GM12878 (cell line): ENCODE measurements around the gene CCP110. TPM values are rescaled to one million over a fixed set of nuclear protein-coding genes. Genes with fewer than 3 reads are reported as not detected.

Experiments used
- ATAC-seq: fragments of 200-7000 bp; cut with Tn5 transposase; 3 replicates; pipeline ENCODE4 v1.9.1; 2020; ENCODE audit warnings: mild to moderate bottlenecking, moderate library complexity
- BruUV-seq: library from RNA; stranded (reverse); fragments of 400-500 nt; replicated peaks from 2 replicates; lab custom pipeline; 2021; lab: Mats Ljungman, UMichigan
- CTCF ChIA-PET: fragments of 300-600 bp; sonication (Branson Sonifier 250); formaldehyde crosslinking; extraction: SDS; loops from one replicate; lab custom pipeline; 2021; ENCODE audit warnings: inconsistent platforms; lab: Yijun Ruan, JAX
- POLR2A ChIA-PET: fragments of 350-600 bp; formaldehyde crosslinking; extraction: SDS; loops from one replicate; lab custom pipeline; 2021; ENCODE audit warnings: inconsistent platforms; lab: Charles Lee
- RAD21 ChIA-PET: fragments of 300-600 bp; sonication (Branson Sonifier 250); formaldehyde crosslinking; loops from one replicate; lab custom pipeline; 2023; ENCODE audit warnings: antibody characterized with exemption; ENCODE audit not compliant: unreplicated experiment; lab: Charles Lee
- SMC1A ChIA-PET: fragments of 300-600 bp; sonication (Branson Sonifier 250); formaldehyde crosslinking; loops from one replicate; lab custom pipeline; 2023; ENCODE audit not compliant: unreplicated experiment, uncharacterized antibody; lab: Charles Lee
- DNase-seq: peaks from one replicate; pipeline ENCODE4 v3.0.0-alpha.2; 2011; ENCODE audit warnings: low read depth, low spot score
- FAIRE-seq: peaks from 3 replicates; lab custom pipeline; 2011; peaks lifted over from hg19 to GRCh38; lab: Jason Lieb, UNC
- H2AFZ ChIP-seq: 2 replicates; pipeline ENCODE4 v1.6.0; 2011; ENCODE audit warnings: low read depth, low read length, control low read depth; ENCODE audit not compliant: control insufficient read depth
- H3K27ac ChIP-seq: 2 replicates; pipeline ENCODE4 v1.5.1; 2011; ENCODE audit warnings: control low read depth; ENCODE audit not compliant: control insufficient read depth, insufficient read depth
- H3K27me3 ChIP-seq, 2 experiments: replicated peaks in 1 of 2; 2 replicates each; pipeline versions ENCODE4 v1.6.0 to v1.6.1; 2011; ENCODE audit warnings: low read length in 1 of 2; ENCODE audit not compliant: control insufficient read depth in 2 of 2, insufficient read depth in 2 of 2
- H3K36me3 ChIP-seq, 2 experiments: 2 replicates each; pipeline ENCODE4 v1.5.1; 2011; ENCODE audit warnings: low read length in 1 of 2; ENCODE audit not compliant: control insufficient read depth in 2 of 2, insufficient read depth in 2 of 2
- H3K4me1 ChIP-seq: 2 replicates; pipeline ENCODE4 v1.6.1; 2011; ENCODE audit warnings: mild to moderate bottlenecking, low read length, moderate library complexity, mixed read lengths; ENCODE audit not compliant: control insufficient read depth, insufficient read depth
- H3K4me2 ChIP-seq: 2 replicates; pipeline ENCODE4 v1.6.0; 2011; ENCODE audit warnings: control low read depth; ENCODE audit not compliant: control insufficient read depth, insufficient read depth
- H3K4me3 ChIP-seq: fragments of 200-600 bp; sonication (generic); 2 replicates; pipeline ENCODE4 v1.5.1; 2016
- H3K79me2 ChIP-seq: 2 replicates; pipeline ENCODE4 v1.6.0; 2011; ENCODE audit warnings: low read length; ENCODE audit not compliant: control insufficient read depth, insufficient read depth
- H3K9ac ChIP-seq: 2 replicates; pipeline ENCODE4 v1.8.0; 2011; ENCODE audit warnings: low read length, control low read depth, mixed read lengths; ENCODE audit not compliant: control insufficient read depth, insufficient read depth
- H3K9me3 ChIP-seq: replicated peaks from 3 replicates; pipeline ENCODE4 v1.5.1; 2011; ENCODE audit warnings: mild to moderate bottlenecking, low read length; ENCODE audit not compliant: control insufficient read depth, insufficient read depth
- H4K20me1 ChIP-seq: 2 replicates; pipeline ENCODE4 v1.6.0; 2011; ENCODE audit not compliant: control insufficient read depth, insufficient read depth
- ATF2 ChIP-seq: IDR thresholded peaks from 2 replicates; pipeline ENCODE4 v1.6.1; 2012; ENCODE audit warnings: low read length, inconsistent platforms
- BACH1 ChIP-seq: fragments of 450-650 bp; IDR thresholded peaks from 2 replicates; pipeline ENCODE4 v1.6.1; 2017; ENCODE audit warnings: mild to moderate bottlenecking, borderline replicate concordance
- CBX3 ChIP-seq: fragments of 200-600 bp; sonication (generic); IDR thresholded peaks from 2 replicates; pipeline ENCODE4 v1.6.1; 2016; ENCODE audit warnings: low read depth, borderline replicate concordance
- FOS ChIP-seq: IDR thresholded peaks from 3 replicates; pipeline ENCODE4 v1.6.1; 2011; ENCODE audit warnings: borderline replicate concordance; ENCODE audit not compliant: insufficient read length; ENCODE audit errors: extremely low read depth
- IKZF2 ChIP-seq, 2 experiments: fragments of 450-650 bp; IDR thresholded peaks; 2 replicates each; pipeline ENCODE4 v1.6.1; 2017; ENCODE audit warnings: mild to moderate bottlenecking in 2 of 2, moderate library complexity in 2 of 2
- NR2C2 ChIP-seq: IDR thresholded peaks from 2 replicates; pipeline ENCODE4 v1.6.1; 2011; ENCODE audit warnings: borderline replicate concordance, low read depth; ENCODE audit not compliant: control insufficient read depth, insufficient read length
- RAD51 ChIP-seq: fragments of 450-650 bp; IDR thresholded peaks from 2 replicates; pipeline ENCODE4 v1.6.1; 2016; ENCODE audit warnings: moderate library complexity, mild to moderate bottlenecking, inconsistent platforms
- RELA ChIP-seq: fragments of 450-650 bp; IDR thresholded peaks from 2 replicates; pipeline ENCODE4 v1.8.0; 2014; ENCODE audit warnings: borderline replicate concordance; ENCODE audit not compliant: partially characterized antibody
- SP1 ChIP-seq: IDR thresholded peaks from one replicate; pipeline ENCODE4 v1.6.1; 2011; ENCODE audit warnings: low read depth, low read length
- ZNF24 ChIP-seq: fragments of 450-650 bp; IDR thresholded peaks from 2 replicates; pipeline ENCODE4 v1.6.1; 2017; ENCODE audit warnings: antibody characterized with exemption, mild to moderate bottlenecking
- ZNF274 ChIP-seq: IDR thresholded peaks from one replicate; pipeline ENCODE4 v1.8.0; 2011; ENCODE audit not compliant: insufficient read length, insufficient read depth
- WGBS: methylation state at CpG from one replicate; pipeline ENCODE4 v1.1.6; 2016; ENCODE audit warnings: low lambda C conversion rate; ENCODE audit not compliant: insufficient replicate concordance, insufficient coverage; ENCODE audit errors: missing lambda C conversion rate; 5-methylcytosine and 5-hydroxymethylcytosine counted together
- in situ Hi-C: fragments of 300-500 bp; cut with MboI; formaldehyde crosslinking; loops from 9 replicates; pipeline ENCODE4 v1.14.3; 2018; ENCODE audit warnings: mixed read lengths
- intact Hi-C: fragments of 100-400 bp; cut with micrococcal nuclease; formaldehyde crosslinking; loops from one replicate; pipeline ENCODE4 v1.14.2; 2022; ENCODE audit not compliant: unreplicated experiment
- polyA plus RNA-seq, 11 experiments: library from polyadenylated mRNA; depleted of rRNA in 4 of 11; unstranded in 6 of 11; stranded (reverse) in 5 of 11; fragments of >200 nt; fragmentation: Nextera tagmentation in 4 of 11; fragmentation: Illumina TruSeq in 1 of 11; extraction: Ambion mirVana in 4 of 11; extraction: Trizol in 1 of 11; gene quantifications; 1 replicate in 1 of 11; 2 replicates in 10 of 11; pipeline versions ENCODE4 v1.2.1 to v1.2.3, GENCODE V29; 2011 to 2016; ENCODE audit warnings: inconsistent platforms in 2 of 11, missing spikeins in 2 of 11, low read depth in 1 of 11
- total RNA-seq, 4 experiments: library from RNA; depleted of rRNA in 3 of 4; stranded (reverse); fragments of >200 nt in 3 of 4; fragmentation: Illumina TruSeq in 1 of 4; extraction: Trizol in 1 of 4; gene quantifications; 2 replicates each; pipeline versions ENCODE4 v1.2.1 to v1.2.3, GENCODE V29; 2013 to 2021
- TF ChIP-seq, protein P1 (sequence below): fragments of 450-650 bp; IDR thresholded peaks from 2 replicates; pipeline ENCODE4 v1.6.1; 2017; ENCODE audit warnings: mild to moderate bottlenecking, low read depth, inconsistent platforms; ENCODE audit not compliant: poor library complexity, severe bottlenecking
- TF ChIP-seq, protein P2 (sequence below): fragments of 450-650 bp; formaldehyde crosslinking; IDR thresholded peaks from 2 replicates; pipeline ENCODE4 v1.5.0; 2022; ENCODE audit warnings: mild to moderate bottlenecking, missing genetic modification characterization
- TF ChIP-seq, protein P3 (sequence below): IDR thresholded peaks from 2 replicates; pipeline ENCODE4 v1.6.1; 2011; ENCODE audit warnings: low read depth, mild to moderate bottlenecking, low read length, moderate library complexity, borderline replicate concordance; ENCODE audit errors: extremely low read depth

Gene CCP110
- total and polyA plus RNA-seq, 10 of the 15 experiments (the other 5 are each of a cell fraction or from before 2014, with no cell fraction given) = 6.4 to 38.1 (median 26.7) TPM

DNA sequence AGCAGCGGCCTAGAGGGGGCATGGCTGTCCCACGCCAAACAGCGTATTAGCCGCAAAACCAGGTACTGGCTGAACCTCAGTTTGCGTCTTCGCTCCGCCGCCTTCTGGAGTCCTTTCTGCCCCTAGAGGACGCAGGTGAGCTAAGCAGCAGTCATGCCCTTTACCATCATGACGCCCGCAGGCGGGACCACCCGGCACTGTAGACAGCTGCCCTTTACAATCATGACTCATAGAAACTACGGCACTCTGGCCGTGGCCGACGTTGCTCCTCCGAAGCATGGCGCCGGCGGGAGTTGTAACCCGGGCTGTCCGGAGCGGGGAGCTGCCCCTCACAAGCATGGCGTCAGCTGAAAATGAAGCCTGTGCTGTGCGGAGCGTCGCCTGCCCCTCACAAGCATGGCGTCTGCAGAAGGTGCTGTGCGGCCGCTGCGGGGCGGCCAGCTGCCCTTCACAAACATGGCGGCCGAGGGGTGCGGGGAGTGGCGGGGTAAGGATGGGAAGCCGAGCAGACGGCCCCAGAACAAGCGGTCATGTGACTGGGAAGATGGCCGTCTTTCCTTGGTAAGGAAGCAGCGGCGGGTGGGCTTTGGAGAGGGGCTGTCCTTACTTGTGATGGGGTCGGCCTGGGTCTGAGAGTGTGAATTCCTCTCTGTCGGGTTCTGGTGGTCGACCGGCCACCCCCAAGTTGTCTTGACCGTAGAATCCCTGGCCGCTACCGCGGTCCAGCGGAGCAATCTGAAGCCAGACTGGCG, 31.6 kb downstream of the CCP110 start, which contains the start of gene VPS35L:
TSS of gene VPS35L (plus strand) at position 518 of the 752 bp plus-strand sequence. CDS start at position 545, 27 bp downstream.
- CTCF ChIA-PET = interaction anchor here (0.6 to 6.6 kb wide), 24 partner anchors 8 to 760 kb away, joined by 3 to 56 read pairs (median 4); partner anchors contain the start of genes CCP110, GPRC5B, IQCK and KNOP1
- Histone ChIP-seq H3K4me1 (peaks cover 3% of the 10 kb centered on the region), H3K27ac (peak within 1 kb of the TSS; percentile 86), H3K79me2 (peaks cover 5% of the 10 kb centered on the region), H3K4me2 (peak within 1 kb of the TSS; percentile 93), H3K27me3 (no peaks in the 10 kb centered on the region), H3K9ac (peak within 1 kb of the TSS; percentile 96), H4K20me1 (no peaks in the 10 kb centered on the region), H3K4me3 (peak within 1 kb of the TSS; percentile 89), H3K9me3 (no peaks in the 10 kb centered on the region), H3K36me3 (peaks cover 0 to 4% of the 10 kb centered on the region in 2 experiments; a peak in 1 of 4 replicates), H2AFZ (peak within 1 kb of the TSS; percentile 97)
- FAIRE-seq (peak; percentile 100), DNase-seq (peak; percentile 94), ATAC-seq (peak; percentile 98)
- POLR2A ChIA-PET = interaction anchor here (0.6 to 3.0 kb wide), 6 partner anchors 26 to 486 kb away, joined by 3 to 23 read pairs (median 6); partner anchors contain the start of genes CCP110 and GDE1
- no TSS peak for BruUV-seq
- RAD21 ChIA-PET = interaction anchor here (0.6 to 3.1 kb wide), 11 partner anchors 29 to 344 kb away, joined by 3 to 24 read pairs (median 4); partner anchors contain the start of genes CCP110 and GDE1
- intact Hi-C loops (loop anchor here (2.0 kb wide), 1 partner anchor 31 kb away; no protein-coding TSS in a partner anchor), in situ Hi-C loops (loop anchor here (5.0 kb wide), 1 partner anchor 332 kb away; no protein-coding TSS in a partner anchor)
- SMC1A ChIA-PET = interaction anchor here (0.6 to 3.0 kb wide), 11 partner anchors 10 to 447 kb away, joined by 3 to 19 read pairs (median 4); partner anchors contain the start of genes CCP110 and GDE1
- under 1% methylated on average over 49 of the region's 53 CpGs for WGBS
- TF ChIP-seq NR2C2 = no peak
- no peak for TF ChIP-seq SP1
- peak; percentile 45; the same call in 1 of the 2 replicates for TF ChIP-seq ATF2
- no peak for TF ChIP-seq FOS
- peak; percentile 92 for TF ChIP-seq RAD51
- TF ChIP-seq BACH1 = peak; percentile 40; the same call in 1 of the 2 replicates
- TF ChIP-seq, protein P1, sequence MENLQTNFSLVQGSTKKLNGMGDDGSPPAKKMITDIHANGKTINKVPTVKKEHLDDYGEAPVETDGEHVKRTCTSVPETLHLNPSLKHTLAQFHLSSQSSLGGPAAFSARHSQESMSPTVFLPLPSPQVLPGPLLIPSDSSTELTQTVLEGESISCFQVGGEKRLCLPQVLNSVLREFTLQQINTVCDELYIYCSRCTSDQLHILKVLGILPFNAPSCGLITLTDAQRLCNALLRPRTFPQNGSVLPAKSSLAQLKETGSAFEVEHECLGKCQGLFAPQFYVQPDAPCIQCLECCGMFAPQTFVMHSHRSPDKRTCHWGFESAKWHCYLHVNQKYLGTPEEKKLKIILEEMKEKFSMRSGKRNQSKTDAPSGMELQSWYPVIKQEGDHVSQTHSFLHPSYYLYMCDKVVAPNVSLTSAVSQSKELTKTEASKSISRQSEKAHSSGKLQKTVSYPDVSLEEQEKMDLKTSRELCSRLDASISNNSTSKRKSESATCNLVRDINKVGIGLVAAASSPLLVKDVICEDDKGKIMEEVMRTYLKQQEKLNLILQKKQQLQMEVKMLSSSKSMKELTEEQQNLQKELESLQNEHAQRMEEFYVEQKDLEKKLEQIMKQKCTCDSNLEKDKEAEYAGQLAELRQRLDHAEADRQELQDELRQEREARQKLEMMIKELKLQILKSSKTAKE = no peak
- no peak for TF ChIP-seq CBX3
- TF ChIP-seq ZNF274 = no peak
- TF ChIP-seq, protein P2, sequence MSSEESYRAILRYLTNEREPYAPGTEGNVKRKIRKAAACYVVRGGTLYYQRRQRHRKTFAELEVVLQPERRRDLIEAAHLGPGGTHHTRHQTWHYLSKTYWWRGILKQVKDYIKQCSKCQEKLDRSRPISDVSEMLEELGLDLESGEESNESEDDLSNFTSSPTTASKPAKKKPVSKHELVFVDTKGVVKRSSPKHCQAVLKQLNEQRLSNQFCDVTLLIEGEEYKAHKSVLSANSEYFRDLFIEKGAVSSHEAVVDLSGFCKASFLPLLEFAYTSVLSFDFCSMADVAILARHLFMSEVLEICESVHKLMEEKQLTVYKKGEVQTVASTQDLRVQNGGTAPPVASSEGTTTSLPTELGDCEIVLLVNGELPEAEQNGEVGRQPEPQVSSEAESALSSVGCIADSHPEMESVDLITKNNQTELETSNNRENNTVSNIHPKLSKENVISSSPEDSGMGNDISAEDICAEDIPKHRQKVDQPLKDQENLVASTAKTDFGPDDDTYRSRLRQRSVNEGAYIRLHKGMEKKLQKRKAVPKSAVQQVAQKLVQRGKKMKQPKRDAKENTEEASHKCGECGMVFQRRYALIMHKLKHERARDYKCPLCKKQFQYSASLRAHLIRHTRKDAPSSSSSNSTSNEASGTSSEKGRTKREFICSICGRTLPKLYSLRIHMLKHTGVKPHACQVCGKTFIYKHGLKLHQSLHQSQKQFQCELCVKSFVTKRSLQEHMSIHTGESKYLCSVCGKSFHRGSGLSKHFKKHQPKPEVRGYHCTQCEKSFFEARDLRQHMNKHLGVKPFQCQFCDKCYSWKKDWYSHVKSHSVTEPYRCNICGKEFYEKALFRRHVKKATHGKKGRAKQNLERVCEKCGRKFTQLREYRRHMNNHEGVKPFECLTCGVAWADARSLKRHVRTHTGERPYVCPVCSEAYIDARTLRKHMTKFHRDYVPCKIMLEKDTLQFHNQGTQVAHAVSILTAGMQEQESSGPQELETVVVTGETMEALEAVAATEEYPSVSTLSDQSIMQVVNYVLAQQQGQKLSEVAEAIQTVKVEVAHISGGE (CRISPR knock-in tag) = 0 out of 2 replicates have a peak, but pooled peaks have one; percentile 19
- TF ChIP-seq RELA = no peak
- peak; percentile 28 to 36; a peak in 3 of 4 replicates for TF ChIP-seq IKZF2 (IDR thresholded peaks at IDR 0.05)
- TF ChIP-seq, protein P3, sequence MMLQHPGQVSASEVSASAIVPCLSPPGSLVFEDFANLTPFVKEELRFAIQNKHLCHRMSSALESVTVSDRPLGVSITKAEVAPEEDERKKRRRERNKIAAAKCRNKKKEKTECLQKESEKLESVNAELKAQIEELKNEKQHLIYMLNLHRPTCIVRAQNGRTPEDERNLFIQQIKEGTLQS = peak; percentile 58; the same call in 1 of the 2 replicates
- no peak for TF ChIP-seq ZNF24
